Endodermal cell (in vitro differentiated cells): Measurements from ENCODE around the gene POU6F2. TPM values are rescaled to one million over a fixed set of nuclear protein-coding genes. Genes with fewer than 3 reads are reported as not detected.

ENCODE experiments used
- DNase-seq: peaks from one replicate; pipeline ENCODE4 v3.0.0-alpha.2; 2017
- H3K27ac ChIP-seq: 2 replicates; pipeline ENCODE4 v1.5.1; 2013; ENCODE audit warnings: mild to moderate bottlenecking, low read depth, low read length, moderate library complexity
- H3K27me3 ChIP-seq: 2 replicates; pipeline ENCODE4 v1.6.1; 2013; ENCODE audit warnings: mild to moderate bottlenecking, low read length, moderate library complexity; ENCODE audit not compliant: insufficient read depth, control insufficient read depth, poor library complexity, severe bottlenecking
- H3K36me3 ChIP-seq: 2 replicates; pipeline ENCODE4 v1.7.0; 2013; ENCODE audit warnings: mild to moderate bottlenecking, low read length, moderate library complexity; ENCODE audit not compliant: control insufficient read depth, insufficient read depth
- H3K4me1 ChIP-seq: one replicate; pipeline ENCODE4 v1.7.0; 2013; ENCODE audit warnings: low read length; ENCODE audit not compliant: control insufficient read depth, insufficient read depth
- H3K4me3 ChIP-seq: 2 replicates; pipeline ENCODE4 v1.5.1; 2013; ENCODE audit warnings: mild to moderate bottlenecking, low read length, moderate library complexity
- H3K9ac ChIP-seq: 2 replicates; pipeline ENCODE4 v1.6.1; 2013; ENCODE audit warnings: mild to moderate bottlenecking, low read length, moderate library complexity; ENCODE audit not compliant: poor library complexity, severe bottlenecking; ENCODE audit errors: extremely low read depth
- H3K9me3 ChIP-seq: 2 replicates; pipeline ENCODE4 v1.6.1; 2013; ENCODE audit warnings: mild to moderate bottlenecking, low read length, moderate library complexity; ENCODE audit not compliant: control insufficient read depth
- H3K27ac Mint-ChIP-seq: 2 replicates; pipeline ENCODE4 v1.8.0; 2020; ENCODE audit warnings: mixed read lengths
- H3K27me3 Mint-ChIP-seq: 2 replicates; pipeline ENCODE4 v1.8.0; 2021; ENCODE audit warnings: mild to moderate bottlenecking, mixed read lengths; ENCODE audit not compliant: insufficient read depth
- H3K36me3 Mint-ChIP-seq: 2 replicates; pipeline ENCODE4 v1.8.0; 2020; ENCODE audit warnings: low read depth, mixed read lengths
- H3K4me1 Mint-ChIP-seq: 2 replicates; pipeline ENCODE4 v1.8.0; 2020; ENCODE audit warnings: mixed read lengths
- H3K4me3 Mint-ChIP-seq: 2 replicates; pipeline ENCODE4 v1.8.0; 2020; ENCODE audit warnings: mild to moderate bottlenecking, moderate library complexity, mixed read lengths
- H3K9me3 Mint-ChIP-seq: 2 replicates; pipeline ENCODE4 v1.8.0; 2020; ENCODE audit warnings: mild to moderate bottlenecking, mixed read lengths
- CTCF ChIP-seq: fragments of 200-600 bp; sonication (generic); conservative IDR thresholded peaks from 2 replicates; pipeline ENCODE4 v1.5.0; 2021; ENCODE audit warnings: antibody characterized with exemption, mild to moderate bottlenecking
- WGBS, 2 experiments: methylation state at CpG; one replicate each; pipeline versions ENCODE4 v1.1.5 to v1.1.7; 2013; ENCODE audit warnings: missing lambda C conversion rate in 2 of 2, mixed read lengths in 1 of 2; ENCODE audit not compliant: insufficient coverage in 1 of 2, insufficient read length in 1 of 2; 5-methylcytosine and 5-hydroxymethylcytosine counted together
- total RNA-seq, 2 donors: library from RNA; stranded (reverse); fragmentation: NEBNext Ultra II Directional in 1 of 2; extraction: Animal tissue kit (Norgen Biotek cat#: 25700) in 1 of 2; gene quantifications; 2 replicates in 1 of 2; 3 replicates in 1 of 2; pipeline ENCODE4 v1.2.1, GENCODE V29; 2021

POU6F2 gene
- total RNA-seq, 2 donors from 2014 or later: 6.0 to 10.0 TPM

GRCh38 chr7:39100270-39100669 lies 122.6 kb downstream of the POU6F2 start:
- Histone ChIP-seq H3K4me3 (no peak overlapping the region), H3K9me3 (no peaks in the 10 kb centered on the region), H3K9ac (no peak overlapping the region), H3K36me3 (no peaks in the 10 kb centered on the region), H3K27me3 (no peaks in the 10 kb centered on the region), H3K27ac (no peak overlapping the region), H3K4me1 (no peaks in the 10 kb centered on the region)
- no peaks in the 10 kb centered on the region for H3K36me3 Mint-ChIP-seq
- no peak for DNase-seq
- no peak overlapping the region for H3K4me3 Mint-ChIP-seq
- TF ChIP-seq CTCF: no peak
- H3K9me3 Mint-ChIP-seq: no peaks in the 10 kb centered on the region
- 88 to 100% methylated on average over 1 to 2 of the region's 2 CpGs for WGBS, 2 experiments
- H3K4me1 Mint-ChIP-seq: no peaks in the 10 kb centered on the region
- no peak overlapping the region for H3K27ac Mint-ChIP-seq
- H3K27me3 Mint-ChIP-seq: no peaks in the 10 kb centered on the region

- Histone ChIP-seq H3K9ac (no peak overlapping the region), H3K36me3 (no peaks in the 10 kb centered on the region), H3K4me1 (no peaks in the 10 kb centered on the region), H3K9me3 (no peaks in the 10 kb centered on the region), H3K27me3 (no peaks in the 10 kb centered on the region), H3K4me3 (no peak overlapping the region), H3K27ac (no peak overlapping the region)
- Mint-ChIP-seq H3K9me3 (no peaks in the 10 kb centered on the region), H3K4me3 (no peak overlapping the region), H3K27ac (no peak overlapping the region), H3K36me3 (no peaks in the 10 kb centered on the region), H3K27me3 (no peaks in the 10 kb centered on the region), H3K4me1 (no peaks in the 10 kb centered on the region)
- TF ChIP-seq CTCF: no peak
- 85% methylated on average over 1 of the region's 2 CpGs; no CpG with 5 or more reads in 1 of the 2 experiments for WGBS, 2 experiments
- no peak for DNase-seq
These were observed 124.5 kb downstream of the POU6F2 start for GRCh38 chr7:39102234-39102633.

- no peak overlapping the region for H3K4me3 ChIP-seq
- Mint-ChIP-seq H3K36me3 (no peaks in the 10 kb centered on the region), H3K27ac (no peak overlapping the region), H3K27me3 (no peaks in the 10 kb centered on the region), H3K4me1 (no peaks in the 10 kb centered on the region), H3K4me3 (no peak overlapping the region), H3K9me3 (no peaks in the 10 kb centered on the region)
- WGBS, 2 experiments: 100% methylated on average over 1 of the region's 1 CpG; no CpG with 5 or more reads in 1 of the 2 experiments
- no peaks in the 10 kb centered on the region for H3K27me3 ChIP-seq
- H3K27ac ChIP-seq: no peak overlapping the region
- no peak overlapping the region for H3K9ac ChIP-seq
- H3K9me3 ChIP-seq: no peaks in the 10 kb centered on the region
- no peak for TF ChIP-seq CTCF
- H3K4me1 ChIP-seq: no peaks in the 10 kb centered on the region
- H3K36me3 ChIP-seq: no peaks in the 10 kb centered on the region
- DNase-seq: no peak
These were observed 128.0 kb downstream of the POU6F2 start for GRCh38 chr7:39105720-39106119.
